Activated T-cell treated with anti-CD3 and anti-CD28 coated beads for 48 hours (primary cell): ENCODE results near the gene SFTPB.
A peak's percentile ranks its signal among the peaks of the same experiment; 100 is the strongest.

Experiments
- DNase-seq: peaks from one replicate; pipeline ENCODE4 v3.0.0-alpha.2; 2020; ENCODE audit warnings: low read depth

The SFTPB gene

DNA sequence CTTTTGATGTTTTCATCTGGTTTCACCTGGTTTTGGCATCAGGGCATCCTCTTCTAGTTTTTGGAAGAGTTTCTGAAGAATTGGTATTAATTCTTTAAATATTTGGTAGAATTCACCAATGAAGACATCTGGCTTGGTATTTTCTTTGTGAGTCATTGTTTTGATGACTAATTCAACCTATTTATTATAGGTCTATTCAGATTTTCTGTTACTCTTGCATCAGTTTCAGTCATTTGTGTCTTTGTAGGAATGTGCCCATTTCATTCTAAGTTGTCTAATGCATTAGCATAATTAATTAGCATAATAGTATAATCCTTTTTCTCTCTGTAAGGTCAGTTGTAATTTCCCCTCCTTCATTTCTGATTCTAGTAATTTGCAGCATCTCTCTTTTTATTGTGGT, 34.2 kb upstream of the SFTPB start:
- DNase-seq, result no peak

GRCh38 chr2:85699325-85699724, 31.3 kb upstream of the SFTPB start:
- no peak for DNase-seq

GRCh38 chr2:85698880-85699254, 30.9 kb upstream of the SFTPB start:
- DNase-seq, result no peak

DNA sequence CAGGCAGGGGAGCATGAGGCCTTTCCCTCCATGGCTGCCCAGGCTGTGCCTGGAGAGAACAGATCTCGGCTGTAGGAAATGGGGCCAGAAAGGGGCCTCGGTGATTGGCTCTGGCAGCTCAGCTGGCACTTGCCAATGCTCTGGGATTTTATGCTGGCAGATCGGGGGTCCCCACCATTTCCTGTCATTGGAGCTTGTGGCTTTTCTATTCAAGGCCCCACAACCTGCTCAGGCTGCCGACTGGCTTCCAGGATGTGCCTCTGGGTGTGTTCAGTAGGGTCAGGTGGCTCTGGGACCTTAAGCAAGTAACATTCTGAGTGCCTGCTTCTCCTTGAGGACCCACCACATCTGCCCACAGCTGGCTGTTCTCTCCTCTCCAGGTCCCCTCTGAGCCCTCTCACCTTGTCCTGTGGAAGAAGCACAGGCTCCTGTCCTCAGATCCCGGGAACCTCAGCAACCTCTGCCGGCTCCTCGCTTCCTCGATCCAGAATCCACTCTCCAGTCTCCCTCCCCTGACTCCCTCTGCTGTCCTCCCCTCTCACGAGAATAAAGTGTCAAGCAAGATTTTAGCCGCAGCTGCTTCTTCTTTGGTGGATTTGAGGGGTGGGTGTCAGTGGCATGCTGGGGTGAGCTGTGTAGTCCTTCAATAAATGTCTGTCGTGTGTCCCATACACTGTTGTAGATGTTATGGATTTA, 30.3 kb upstream of the SFTPB start:
- no peak for DNase-seq

GRCh38 chr2:85697716-85698115, 29.7 kb upstream of the SFTPB start:
- no peak for DNase-seq

DNA sequence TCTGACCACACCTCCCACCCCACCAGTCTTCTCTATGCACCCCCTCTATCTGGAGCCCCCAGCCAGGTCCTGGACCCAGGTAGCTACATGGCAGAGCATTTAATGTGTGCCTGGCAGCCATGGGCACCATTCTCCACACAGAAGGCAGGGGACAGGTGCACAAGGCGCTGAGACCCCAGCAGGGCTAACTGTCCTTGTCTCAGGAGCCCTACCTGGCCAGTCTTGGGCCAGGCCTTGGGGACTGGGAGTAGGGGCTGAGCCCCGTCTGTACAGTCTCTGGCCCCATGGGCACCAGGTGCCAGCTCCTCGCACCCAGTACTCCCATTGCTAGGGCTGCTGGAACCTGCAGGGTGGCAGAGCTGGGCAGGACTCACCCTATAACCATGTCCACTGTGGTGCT, 29.1 kb upstream of the SFTPB start:
- DNase-seq, result no peak

DNA sequence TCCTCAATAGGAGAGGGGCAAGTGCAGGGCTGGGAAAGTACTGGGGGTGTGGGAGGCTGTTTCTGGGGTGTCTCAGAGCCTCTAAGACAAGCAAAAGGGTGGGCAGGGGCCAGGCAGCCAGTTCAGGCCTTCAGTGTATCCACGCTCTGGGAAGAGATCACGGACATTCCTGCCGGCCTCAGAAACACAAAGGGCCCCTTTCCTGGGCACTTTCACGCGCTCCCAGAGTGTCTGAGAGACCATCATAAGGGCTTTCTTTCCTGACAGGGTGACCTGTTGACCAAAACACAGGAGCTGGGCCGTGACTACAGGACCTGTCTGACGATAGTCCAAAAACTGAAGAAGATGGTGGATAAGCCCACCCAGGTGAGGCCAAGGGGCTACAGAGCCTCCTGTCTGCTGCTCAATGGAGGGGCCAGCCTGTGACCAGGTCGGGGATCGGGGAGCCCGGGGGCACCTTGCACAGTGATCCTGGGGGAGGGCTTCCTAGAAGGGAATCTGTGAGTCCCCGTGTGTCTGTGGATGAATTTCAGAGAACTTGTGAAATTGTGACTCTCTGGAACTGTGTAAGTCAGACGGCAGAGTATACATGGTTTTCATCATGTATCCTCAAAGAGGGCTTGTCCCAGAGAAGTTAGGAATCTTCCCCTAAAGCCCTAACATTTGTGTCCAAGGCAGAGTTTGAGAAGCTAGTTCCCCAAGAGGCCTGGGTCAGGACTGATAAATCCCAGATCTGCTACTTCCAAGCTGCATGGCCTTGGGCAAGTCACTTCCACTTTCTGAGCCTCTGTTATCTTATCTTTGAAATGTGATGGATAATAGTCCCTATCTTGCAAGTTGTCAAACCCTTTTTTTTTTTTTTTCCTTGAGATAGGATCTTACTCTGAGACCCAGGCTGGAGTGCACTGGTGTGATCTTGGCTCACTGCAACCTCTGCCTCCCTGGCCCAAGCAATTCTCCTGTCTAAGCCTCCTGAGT, 28.0 kb upstream of the SFTPB start:
- no peak for DNase-seq

DNA sequence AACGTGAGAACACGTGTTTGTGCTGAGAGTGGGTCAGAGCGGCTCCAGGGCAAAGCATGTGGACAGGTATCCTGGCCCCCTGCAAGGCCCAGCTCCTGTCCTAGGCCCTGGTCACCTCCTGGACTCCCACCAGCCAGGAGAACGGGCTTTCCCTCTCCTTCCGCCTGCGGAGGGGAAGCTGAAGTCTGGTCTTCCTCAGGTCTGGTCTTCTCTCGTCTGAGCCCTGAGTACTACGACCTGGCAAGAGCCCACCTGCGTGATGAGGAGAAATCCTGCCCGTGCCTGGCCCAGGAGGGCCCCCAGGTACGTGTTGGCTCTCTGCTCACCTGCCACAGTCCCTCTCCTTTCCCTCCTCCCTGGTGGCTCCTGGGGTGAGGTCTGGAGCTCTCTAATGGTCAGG, 27.1 kb upstream of the SFTPB start:
- no peak for DNase-seq

DNA sequence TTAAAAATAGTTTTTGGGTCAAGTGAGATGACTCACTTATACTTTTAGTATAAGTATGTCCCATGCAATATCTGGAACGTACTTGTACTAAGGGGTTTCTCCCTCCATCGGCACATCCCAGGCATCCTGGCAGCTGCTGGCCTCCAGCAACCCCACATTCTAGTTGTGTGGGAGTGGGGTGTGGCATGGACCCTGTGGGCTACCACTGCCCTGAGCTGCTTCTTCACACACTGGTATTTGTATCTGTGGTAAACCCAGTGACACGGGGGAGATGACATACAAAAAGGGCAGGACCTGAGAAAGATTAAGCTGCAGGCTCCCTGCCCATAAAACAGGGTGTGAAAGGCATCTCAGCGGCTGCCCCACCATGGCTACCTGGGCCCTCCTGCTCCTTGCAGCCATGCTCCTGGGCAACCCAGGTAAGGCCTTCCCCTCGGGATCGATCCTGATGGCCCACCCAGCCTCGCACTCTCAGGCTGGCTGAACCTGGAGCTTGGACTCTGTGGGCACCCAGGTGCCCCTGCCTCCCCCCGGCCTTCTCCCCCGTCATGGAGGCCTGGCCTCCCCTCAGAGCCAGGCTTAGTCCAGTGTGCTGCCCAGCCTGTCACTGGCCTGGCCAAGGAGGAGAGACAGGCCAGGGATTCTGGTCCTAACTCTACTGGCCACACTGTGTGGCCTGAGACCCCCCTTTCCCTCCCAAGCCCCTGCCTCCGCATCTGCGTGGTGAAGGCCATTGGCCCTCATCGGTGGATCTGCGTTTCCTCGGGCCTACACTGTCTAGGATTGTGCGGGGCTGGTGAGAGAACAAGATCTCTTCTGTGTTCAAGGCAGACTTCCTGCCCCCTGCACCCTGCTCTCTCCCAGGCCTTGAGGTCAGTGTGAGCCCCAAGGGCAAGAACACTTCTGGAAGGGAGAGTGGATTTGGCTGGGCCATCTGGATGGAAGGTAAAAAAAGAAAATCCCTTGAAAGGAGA, 26.3 kb upstream of the SFTPB start, which contains the start of gene GNLY:
Gene GNLY (plus strand): TSS at position 307 of the 974 bp plus-strand sequence. CDS start 61 bp downstream, at position 368.
- no peak for DNase-seq

GRCh38 chr2:85692039-85692645, 24.1 kb upstream of the SFTPB start:
- no peak for DNase-seq

- no peak for DNase-seq
Measured at GRCh38 chr2:85690932-85691331, 22.9 kb upstream of the SFTPB start.

GRCh38 chr2:85684806-85685205, 16.8 kb upstream of the SFTPB start:
- no peak for DNase-seq

DNA sequence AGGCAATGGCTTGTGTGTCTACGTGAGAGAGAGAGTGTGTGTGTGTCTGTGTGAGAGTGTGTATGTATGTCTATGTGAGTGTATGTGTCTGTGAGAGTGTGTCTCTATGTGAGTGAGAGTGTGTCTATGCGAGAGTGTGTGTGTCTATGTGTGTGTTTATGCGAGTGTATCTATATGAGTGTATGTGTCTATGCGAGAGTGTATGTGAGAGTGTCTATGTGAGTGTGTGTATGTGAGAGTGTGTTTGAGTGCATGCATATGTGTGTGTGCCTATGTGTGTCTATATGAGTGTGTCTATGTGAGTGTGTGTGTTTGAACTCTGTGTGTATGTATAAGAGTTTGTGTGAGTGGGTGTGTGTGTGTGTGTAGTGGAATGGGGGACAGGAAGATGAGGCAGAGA, 16.4 kb upstream of the SFTPB start:
- DNase-seq, result no peak

- DNase-seq, result no peak
Measured at GRCh38 chr2:85682378-85682777, 14.4 kb upstream of the SFTPB start.

- no peak for DNase-seq
Measured at GRCh38 chr2:85681776-85682175, 13.8 kb upstream of the SFTPB start.

GRCh38 chr2:85681372-85681763, 13.4 kb upstream of the SFTPB start:
- no peak for DNase-seq

DNA sequence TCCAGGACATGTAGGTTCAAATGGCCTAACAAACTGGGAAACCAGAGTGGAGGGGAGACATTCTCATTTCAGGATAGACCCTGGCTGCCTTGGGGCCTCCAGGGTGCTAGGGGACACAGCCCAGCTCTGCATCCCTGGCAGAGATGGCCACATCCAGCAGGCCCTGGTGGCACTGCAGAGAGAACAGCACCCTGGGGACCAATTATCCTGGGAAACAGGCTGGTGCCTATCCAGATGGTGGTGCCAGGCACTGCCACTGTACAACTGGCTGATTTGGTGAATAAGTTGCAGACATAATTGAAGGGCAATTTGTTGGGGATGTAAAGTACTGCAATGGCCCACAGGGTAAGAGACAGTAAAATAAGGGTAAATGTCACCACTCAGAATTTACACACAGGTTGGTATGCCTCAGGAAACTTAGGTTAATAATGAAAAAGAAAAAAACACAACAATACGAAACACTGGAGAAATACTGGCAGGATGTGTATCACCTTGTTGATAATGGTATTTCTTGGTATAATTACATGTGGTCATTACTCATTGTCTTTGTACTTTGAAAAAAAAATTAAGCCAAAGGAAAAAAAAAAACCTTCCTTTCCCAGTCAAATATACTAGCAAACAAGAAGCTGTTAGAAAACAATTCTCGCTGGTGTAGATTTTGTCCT, 12.8 kb upstream of the SFTPB start:
- DNase-seq, result no peak

GRCh38 chr2:85678794-85679672, 11.0 kb upstream of the SFTPB start:
- peak; percentile 73 for DNase-seq

DNA sequence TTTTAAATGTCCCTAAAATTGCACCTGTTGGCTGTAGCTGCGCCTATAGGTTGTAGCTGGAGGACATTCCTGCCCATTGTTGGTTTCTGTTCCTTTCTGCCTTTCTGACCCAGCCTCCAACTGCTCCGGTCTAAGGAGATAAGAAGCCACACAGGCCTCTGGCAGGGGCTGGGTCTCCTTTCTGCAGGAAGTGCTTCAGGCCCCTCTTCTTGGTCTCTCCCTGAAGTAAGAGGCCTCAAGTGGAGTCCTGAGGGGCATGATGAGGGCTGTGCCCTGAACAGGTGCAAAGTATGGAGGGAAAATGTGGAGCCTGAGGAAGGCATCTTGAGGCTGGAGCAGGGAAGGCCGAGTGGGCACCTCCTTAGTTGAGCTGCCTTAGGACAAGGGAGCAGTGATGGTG, 10.4 kb upstream of the SFTPB start:
- no peak for DNase-seq
